ENCODE data around the gene DPM2. TPM values are rescaled to one million over a fixed set of nuclear protein-coding genes. Genes with fewer than 3 reads are reported as not detected.

Gene DPM2
- total RNA-seq, 1 experiment from 2014 or later: 56.1 TPM

DNA sequence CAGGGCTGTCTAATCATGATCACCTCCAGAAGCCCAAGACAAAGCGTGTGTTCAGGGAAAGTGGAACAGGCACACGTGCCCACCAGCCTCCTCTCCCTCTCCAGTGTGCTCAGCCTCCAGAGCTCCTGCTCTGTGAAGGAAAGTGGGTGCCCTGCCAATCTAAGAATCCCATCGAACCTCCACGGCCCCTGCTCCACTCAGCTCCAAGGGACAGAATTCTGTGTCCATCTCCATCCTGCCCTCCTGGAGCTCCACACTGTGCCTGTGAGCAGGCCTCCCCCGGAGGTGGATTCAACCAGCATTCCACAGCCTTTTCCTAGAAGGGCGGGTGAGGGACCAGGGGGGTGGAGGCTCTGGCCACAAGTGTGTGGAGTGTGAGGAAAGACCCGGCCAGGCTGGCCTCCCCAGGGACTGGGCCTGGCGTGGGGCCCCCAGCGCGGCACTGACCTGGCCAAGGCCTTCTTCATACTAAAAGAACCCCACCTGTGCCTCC is 37.2 kb upstream of the DPM2 start:
- H3K4me3 Mint-ChIP-seq: no peak overlapping the region
- TF ChIP-seq ZNF138 (CRISPR knock-in tag; conservative IDR thresholded peaks at IDR 0.05) (no peak), NR3C1 (CRISPR knock-in tag; conservative IDR thresholded peaks at IDR 0.05; ENCODE audit: low read depth) (no peak), TEAD4 (CRISPR knock-in tag; IDR thresholded peaks at IDR 0.05) (no peak), ZBTB21 (CRISPR knock-in tag; IDR thresholded peaks at IDR 0.05; ENCODE audit: borderline replicate concordance) (no peak), CREM (CRISPR knock-in tag; IDR thresholded peaks at IDR 0.05) (no peak), ATF1 (CRISPR knock-in tag; IDR thresholded peaks at IDR 0.05) (no peak), IRF2 (CRISPR knock-in tag; IDR thresholded peaks at IDR 0.05; ENCODE audit: borderline replicate concordance, low read depth) (no peak), KAT7 (CRISPR knock-in tag; IDR thresholded peaks at IDR 0.05; ENCODE audit: borderline replicate concordance) (no peak), ETV6 (CRISPR knock-in tag; IDR thresholded peaks at IDR 0.05) (no peak), RORB (CRISPR knock-in tag; IDR thresholded peaks at IDR 0.05) (no peak), ZNF671 (CRISPR knock-in tag; IDR thresholded peaks at IDR 0.05) (no peak), JAZF1 (CRISPR knock-in tag; IDR thresholded peaks at IDR 0.05) (no peak), ZNF317 (CRISPR knock-in tag; IDR thresholded peaks at IDR 0.05; ENCODE audit: borderline replicate concordance, low read depth) (no peak), JUN (CRISPR knock-in tag; IDR thresholded peaks at IDR 0.05) (no peak)
- TF ChIP-seq, protein P1, sequence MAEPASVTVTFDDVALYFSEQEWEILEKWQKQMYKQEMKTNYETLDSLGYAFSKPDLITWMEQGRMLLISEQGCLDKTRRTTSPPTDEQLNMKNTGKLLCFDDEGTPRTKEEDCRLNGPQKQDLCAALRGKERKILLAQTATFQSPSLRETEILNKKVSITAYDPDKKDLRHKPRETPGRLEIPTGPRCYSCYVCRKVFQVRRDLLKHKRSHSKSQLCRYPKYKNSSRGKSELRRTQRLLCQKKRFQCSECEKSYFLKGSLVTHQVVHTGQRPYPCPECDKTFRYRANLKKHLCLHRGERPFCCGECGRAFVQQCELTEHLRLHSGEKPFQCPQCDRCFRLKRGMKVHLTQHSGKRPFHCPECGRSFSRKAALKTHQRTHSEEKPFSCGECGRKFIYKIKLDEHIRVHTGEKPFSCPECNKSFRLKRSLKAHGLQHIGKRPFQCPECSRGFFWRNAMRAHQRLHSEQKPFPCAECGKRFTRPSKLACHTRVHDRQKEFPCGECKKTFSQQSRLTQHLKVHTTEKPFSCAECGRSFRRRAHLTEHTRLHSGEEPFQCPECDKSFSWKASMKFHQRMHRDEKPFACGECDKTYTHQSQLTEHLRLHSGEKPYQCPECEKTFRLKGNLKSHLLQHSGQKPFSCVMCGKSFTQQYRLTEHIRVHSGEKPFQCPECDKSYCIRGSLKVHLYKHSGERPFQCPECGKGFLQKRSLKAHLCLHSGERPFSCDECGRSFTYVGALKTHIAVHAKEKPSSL (CRISPR knock-in tag; conservative IDR thresholded peaks at IDR 0.05): no peak
- TF ChIP-seq, protein P2, sequence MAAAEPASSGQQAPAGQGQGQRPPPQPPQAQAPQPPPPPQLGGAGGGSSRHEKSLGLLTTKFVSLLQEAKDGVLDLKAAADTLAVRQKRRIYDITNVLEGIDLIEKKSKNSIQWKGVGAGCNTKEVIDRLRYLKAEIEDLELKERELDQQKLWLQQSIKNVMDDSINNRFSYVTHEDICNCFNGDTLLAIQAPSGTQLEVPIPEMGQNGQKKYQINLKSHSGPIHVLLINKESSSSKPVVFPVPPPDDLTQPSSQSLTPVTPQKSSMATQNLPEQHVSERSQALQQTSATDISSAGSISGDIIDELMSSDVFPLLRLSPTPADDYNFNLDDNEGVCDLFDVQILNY (CRISPR knock-in tag; IDR thresholded peaks at IDR 0.05): no peak
- TF ChIP-seq, protein P3, sequence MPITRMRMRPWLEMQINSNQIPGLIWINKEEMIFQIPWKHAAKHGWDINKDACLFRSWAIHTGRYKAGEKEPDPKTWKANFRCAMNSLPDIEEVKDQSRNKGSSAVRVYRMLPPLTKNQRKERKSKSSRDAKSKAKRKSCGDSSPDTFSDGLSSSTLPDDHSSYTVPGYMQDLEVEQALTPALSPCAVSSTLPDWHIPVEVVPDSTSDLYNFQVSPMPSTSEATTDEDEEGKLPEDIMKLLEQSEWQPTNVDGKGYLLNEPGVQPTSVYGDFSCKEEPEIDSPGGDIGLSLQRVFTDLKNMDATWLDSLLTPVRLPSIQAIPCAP (CRISPR knock-in tag; IDR thresholded peaks at IDR 0.05): no peak
- TF ChIP-seq, protein P4, sequence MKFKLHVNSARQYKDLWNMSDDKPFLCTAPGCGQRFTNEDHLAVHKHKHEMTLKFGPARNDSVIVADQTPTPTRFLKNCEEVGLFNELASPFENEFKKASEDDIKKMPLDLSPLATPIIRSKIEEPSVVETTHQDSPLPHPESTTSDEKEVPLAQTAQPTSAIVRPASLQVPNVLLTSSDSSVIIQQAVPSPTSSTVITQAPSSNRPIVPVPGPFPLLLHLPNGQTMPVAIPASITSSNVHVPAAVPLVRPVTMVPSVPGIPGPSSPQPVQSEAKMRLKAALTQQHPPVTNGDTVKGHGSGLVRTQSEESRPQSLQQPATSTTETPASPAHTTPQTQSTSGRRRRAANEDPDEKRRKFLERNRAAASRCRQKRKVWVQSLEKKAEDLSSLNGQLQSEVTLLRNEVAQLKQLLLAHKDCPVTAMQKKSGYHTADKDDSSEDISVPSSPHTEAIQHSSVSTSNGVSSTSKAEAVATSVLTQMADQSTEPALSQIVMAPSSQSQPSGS (CRISPR knock-in tag; IDR thresholded peaks at IDR 0.05; ENCODE audit: borderline replicate concordance, low read depth): no peak
- TF ChIP-seq, protein P5, sequence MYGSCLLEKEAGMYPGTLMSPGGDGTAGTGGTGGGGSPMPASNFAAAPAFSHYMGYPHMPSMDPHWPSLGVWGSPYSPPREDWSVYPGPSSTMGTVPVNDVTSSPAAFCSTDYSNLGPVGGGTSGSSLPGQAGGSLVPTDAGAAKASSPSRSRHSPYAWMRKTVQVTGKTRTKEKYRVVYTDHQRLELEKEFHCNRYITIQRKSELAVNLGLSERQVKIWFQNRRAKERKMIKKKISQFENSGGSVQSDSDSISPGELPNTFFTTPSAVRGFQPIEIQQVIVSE (CRISPR knock-in tag; IDR thresholded peaks at IDR 0.05; ENCODE audit: borderline replicate concordance): no peak
- TF ChIP-seq, protein P6, sequence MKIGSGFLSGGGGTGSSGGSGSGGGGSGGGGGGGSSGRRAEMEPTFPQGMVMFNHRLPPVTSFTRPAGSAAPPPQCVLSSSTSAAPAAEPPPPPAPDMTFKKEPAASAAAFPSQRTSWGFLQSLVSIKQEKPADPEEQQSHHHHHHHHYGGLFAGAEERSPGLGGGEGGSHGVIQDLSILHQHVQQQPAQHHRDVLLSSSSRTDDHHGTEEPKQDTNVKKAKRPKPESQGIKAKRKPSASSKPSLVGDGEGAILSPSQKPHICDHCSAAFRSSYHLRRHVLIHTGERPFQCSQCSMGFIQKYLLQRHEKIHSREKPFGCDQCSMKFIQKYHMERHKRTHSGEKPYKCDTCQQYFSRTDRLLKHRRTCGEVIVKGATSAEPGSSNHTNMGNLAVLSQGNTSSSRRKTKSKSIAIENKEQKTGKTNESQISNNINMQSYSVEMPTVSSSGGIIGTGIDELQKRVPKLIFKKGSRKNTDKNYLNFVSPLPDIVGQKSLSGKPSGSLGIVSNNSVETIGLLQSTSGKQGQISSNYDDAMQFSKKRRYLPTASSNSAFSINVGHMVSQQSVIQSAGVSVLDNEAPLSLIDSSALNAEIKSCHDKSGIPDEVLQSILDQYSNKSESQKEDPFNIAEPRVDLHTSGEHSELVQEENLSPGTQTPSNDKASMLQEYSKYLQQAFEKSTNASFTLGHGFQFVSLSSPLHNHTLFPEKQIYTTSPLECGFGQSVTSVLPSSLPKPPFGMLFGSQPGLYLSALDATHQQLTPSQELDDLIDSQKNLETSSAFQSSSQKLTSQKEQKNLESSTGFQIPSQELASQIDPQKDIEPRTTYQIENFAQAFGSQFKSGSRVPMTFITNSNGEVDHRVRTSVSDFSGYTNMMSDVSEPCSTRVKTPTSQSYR (CRISPR knock-in tag; IDR thresholded peaks at IDR 0.05): no peak
- ChIA-PET CTCF (interaction anchor here (0.5 to 14.8 kb wide), 7 partner anchors 20 to 899 kb away, joined by 3 to 156 read pairs (median 7); no protein-coding TSS in a partner anchor), POLR2A (no interaction called here)
- H3K27me3 Mint-ChIP-seq (ENCODE audit: low read depth): no peaks in the 10 kb centered on the region
- ATAC-seq: no peak
- peaks cover 75% of the 10 kb centered on the region for H3K4me1 Mint-ChIP-seq
- no peaks in the 10 kb centered on the region for H3K9me3 Mint-ChIP-seq
- no peak for DNase-seq (ENCODE audit: low spot score)
- no peaks in the 10 kb centered on the region for H3K36me3 Mint-ChIP-seq
- peak overlapping the region; percentile 64; the same call in 1 of the 2 replicates for H3K27ac Mint-ChIP-seq
